Measurements from ENCODE around the gene CEP164. TPM values are rescaled to one million over a fixed set of nuclear protein-coding genes. Genes with fewer than 3 reads are reported as not detected.

The CEP164 gene
- total and polyA plus RNA-seq, 9 of the 15 experiments (the other 6 are each of a cell fraction or from before 2014, with no cell fraction given): 2.1 to 16.5 (median 10.4) TPM

GRCh38 chr11:117426941-117427340 lies 99.3 kb downstream of the CEP164 start:
- DNase-seq (ENCODE audit: extremely low read depth in 1 of 4, low spot score in 3 of 4) (no peak), FAIRE-seq (no peak), ATAC-seq (no peak)
- WGBS (ENCODE audit: insufficient coverage, low coverage, missing lambda C conversion rate): 3% methylated on average over 5 of the region's 7 CpGs
- no peaks in the 10 kb centered on the region for H3K79me2 ChIP-seq (ENCODE audit: control insufficient read depth, insufficient read depth, low read length)
- intact Hi-C loops (cut with micrococcal nuclease): loop anchor here (1.0 to 10.0 kb wide), 3 partner anchors 42 to 518 kb away; no protein-coding TSS in a partner anchor
- H3K4me3 ChIP-seq: no peak overlapping the region
- H3K27ac ChIP-seq (ENCODE audit: extremely low read depth, low read depth, low read length): no peak overlapping the region
- peaks cover 29 to 72% of the 10 kb centered on the region in 2 experiments for H3K27me3 ChIP-seq (ENCODE audit: control insufficient read depth in 2 of 2, insufficient read depth in 2 of 2, low read length in 2 of 2)
- peaks cover 20% of the 10 kb centered on the region for H4K20me1 ChIP-seq (replicated peaks; ENCODE audit: control insufficient read depth, insufficient read depth, low read length)
- H3K4me1 ChIP-seq (replicated peaks in 1 of 2; ENCODE audit: control insufficient read depth in 2 of 2, insufficient read depth in 2 of 2, low read length in 2 of 2): peaks cover 0 to 5% of the 10 kb centered on the region in 2 experiments; a peak in 3 of 5 replicates
- no peak overlapping the region for H3K9ac ChIP-seq (ENCODE audit: insufficient read depth in 1 of 2, low read depth in 2 of 2, low read length in 2 of 2)
- H3K9me3 ChIP-seq (replicated peaks; ENCODE audit: control insufficient read depth, insufficient read depth, low read depth, low read length): no peaks in the 10 kb centered on the region
- in situ Hi-C loops (cut with MboI): loop anchor here (10.0 kb wide), 1 partner anchor 628 kb away; no protein-coding TSS in a partner anchor
- H2AFZ ChIP-seq (ENCODE audit: low read depth, low read length): no peak overlapping the region
- POLR2A ChIA-PET: interaction anchor here (0.6 to 1.3 kb wide), 2 partner anchors 100 to 391 kb away, joined by 3 read pairs; no protein-coding TSS in a partner anchor
- no peaks in the 10 kb centered on the region for H3K9me1 ChIP-seq (ENCODE audit: control insufficient read depth, insufficient read depth, low read length)
- no TSS peak for BruUV-seq (replicated peaks)
- CTCF ChIA-PET (ENCODE audit: low intra/inter-chr PET ratio): interaction anchor here (1.8 kb wide), 1 partner anchor 391 kb away, joined by 10 read pairs; no protein-coding TSS in a partner anchor
- H3K36me3 ChIP-seq (ENCODE audit: control insufficient read depth, insufficient read depth, low read length): no peaks in the 10 kb centered on the region
- H3K4me2 ChIP-seq (ENCODE audit: insufficient read depth, low read length): no peak overlapping the region
- TF ChIP-seq FOXA3 (CRISPR knock-in tag; conservative IDR thresholded peaks at IDR 0.05 in 1 of 2, IDR thresholded peaks at IDR 0.05 in 1 of 2) (no peak), BMI1 (IDR thresholded peaks at IDR 0.05; ENCODE audit: low read length) (no peak), ZSCAN29 (IDR thresholded peaks at IDR 0.05) (no peak), ZBTB5 (IDR thresholded peaks at IDR 0.05) (no peak), POU5F1 (IDR thresholded peaks at IDR 0.05; ENCODE audit: borderline replicate concordance, low read depth, low read length, partially characterized antibody) (no peak), HDAC3 (IDR thresholded peaks at IDR 0.05; ENCODE audit: borderline replicate concordance, partially characterized antibody) (no peak), ZNF24 (IDR thresholded peaks at IDR 0.05) (no peak), NR2C1 (IDR thresholded peaks at IDR 0.05) (no peak), NR2C1 (tag; IDR thresholded peaks at IDR 0.05) (no peak), SETDB1 (IDR thresholded peaks at IDR 0.05; ENCODE audit: low read length) (no peak), NR4A1 (CRISPR knock-in tag; IDR thresholded peaks at IDR 0.05) (no peak), NR4A1 (tag; IDR thresholded peaks at IDR 0.05) (no peak), CCNT2 (IDR thresholded peaks at IDR 0.05; ENCODE audit: borderline replicate concordance, extremely low read depth, insufficient read length, low read depth, low read length) (no peak), ATF7 (IDR thresholded peaks at IDR 0.05) (no peak), PKNOX1 (IDR thresholded peaks at IDR 0.05) (no peak)
- TF ChIP-seq, protein P1, sequence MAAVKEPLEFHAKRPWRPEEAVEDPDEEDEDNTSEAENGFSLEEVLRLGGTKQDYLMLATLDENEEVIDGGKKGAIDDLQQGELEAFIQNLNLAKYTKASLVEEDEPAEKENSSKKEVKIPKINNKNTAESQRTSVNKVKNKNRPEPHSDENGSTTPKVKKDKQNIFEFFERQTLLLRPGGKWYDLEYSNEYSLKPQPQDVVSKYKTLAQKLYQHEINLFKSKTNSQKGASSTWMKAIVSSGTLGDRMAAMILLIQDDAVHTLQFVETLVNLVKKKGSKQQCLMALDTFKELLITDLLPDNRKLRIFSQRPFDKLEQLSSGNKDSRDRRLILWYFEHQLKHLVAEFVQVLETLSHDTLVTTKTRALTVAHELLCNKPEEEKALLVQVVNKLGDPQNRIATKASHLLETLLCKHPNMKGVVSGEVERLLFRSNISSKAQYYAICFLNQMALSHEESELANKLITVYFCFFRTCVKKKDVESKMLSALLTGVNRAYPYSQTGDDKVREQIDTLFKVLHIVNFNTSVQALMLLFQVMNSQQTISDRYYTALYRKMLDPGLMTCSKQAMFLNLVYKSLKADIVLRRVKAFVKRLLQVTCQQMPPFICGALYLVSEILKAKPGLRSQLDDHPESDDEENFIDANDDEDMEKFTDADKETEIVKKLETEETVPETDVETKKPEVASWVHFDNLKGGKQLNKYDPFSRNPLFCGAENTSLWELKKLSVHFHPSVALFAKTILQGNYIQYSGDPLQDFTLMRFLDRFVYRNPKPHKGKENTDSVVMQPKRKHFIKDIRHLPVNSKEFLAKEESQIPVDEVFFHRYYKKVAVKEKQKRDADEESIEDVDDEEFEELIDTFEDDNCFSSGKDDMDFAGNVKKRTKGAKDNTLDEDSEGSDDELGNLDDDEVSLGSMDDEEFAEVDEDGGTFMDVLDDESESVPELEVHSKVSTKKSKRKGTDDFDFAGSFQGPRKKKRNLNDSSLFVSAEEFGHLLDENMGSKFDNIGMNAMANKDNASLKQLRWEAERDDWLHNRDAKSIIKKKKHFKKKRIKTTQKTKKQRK (IDR thresholded peaks at IDR 0.05; ENCODE audit: borderline replicate concordance, low read depth, low read length): no peak
